K562 (cell line): ENCODE data around the gene GMDS.

ENCODE experiments used
- ATF2 ChIP-seq: sonication (generic); formaldehyde crosslinking; IDR thresholded peaks from 2 replicates; pipeline ENCODE4 v1.8.1; 2022; ENCODE audit warnings: missing genetic modification reagents
- BACH1 ChIP-seq: fragments of 200-800 bp; sonication (Bioruptor generic); IDR thresholded peaks from 2 replicates; pipeline ENCODE4 v1.6.1; 2016; ENCODE audit warnings: missing genetic modification characterization, missing compliant biosample characterization
- NONO ChIP-seq, 2 experiments: fragments of 200-400 bp in 1 of 2; fragments of 450-650 bp in 1 of 2; formaldehyde crosslinking in 1 of 2; IDR thresholded peaks; 2 replicates each; pipeline ENCODE4 v1.6.1; 2017; ENCODE audit warnings: low read depth in 2 of 2, mild to moderate bottlenecking in 2 of 2, moderate library complexity in 2 of 2, low read length in 1 of 2
- POLR2A ChIP-seq: fragments of 450-650 bp; conservative IDR thresholded peaks from 2 replicates; pipeline ENCODE4 v1.6.1; 2016
- USF2 ChIP-seq: sonication (generic); formaldehyde crosslinking; IDR thresholded peaks from 2 replicates; pipeline ENCODE4 v1.5.0; 2020; ENCODE audit warnings: missing genetic modification reagents
- ZNF174 ChIP-seq: fragments of 250-450 bp; sonication (Bioruptor Pico); IDR thresholded peaks from 2 replicates; pipeline ENCODE4 v1.4.0; 2020; ENCODE audit warnings: mild to moderate bottlenecking
- TF ChIP-seq, protein P1 (sequence below): fragments of 450-650 bp; IDR thresholded peaks from 2 replicates; pipeline ENCODE4 v1.6.1; 2016; ENCODE audit warnings: low read depth

DNA sequence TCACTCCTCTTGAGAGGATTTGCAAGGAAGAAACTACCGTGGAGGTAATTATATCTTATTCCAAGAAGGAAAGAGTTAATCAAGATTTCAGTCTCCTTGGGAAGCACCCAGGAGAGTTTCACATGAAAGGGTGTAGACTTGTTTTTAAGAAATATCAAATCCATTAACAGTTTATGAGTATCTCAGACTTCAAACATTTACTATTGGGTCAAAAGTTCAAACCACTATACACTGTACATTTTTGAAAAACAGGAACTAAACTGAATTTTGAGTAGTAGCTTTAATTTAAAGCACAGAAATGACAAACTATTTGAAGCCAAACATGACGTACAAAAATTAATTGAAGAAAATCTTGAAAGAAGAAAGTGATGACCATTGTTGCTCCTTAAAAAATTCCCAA lies 471.7 kb downstream of the GMDS start:
- TF ChIP-seq BACH1 (tag) = no peak
- no peak for TF ChIP-seq USF2 (CRISPR knock-in tag)
- no peak for TF ChIP-seq ATF2 (CRISPR knock-in tag)
- TF ChIP-seq ZNF174 (CRISPR knock-in tag) = no peak
- TF ChIP-seq NONO (IDR thresholded peaks at IDR 0.05; ENCODE audit: low read depth in 2 of 2, low read length in 1 of 2) = no peak
- TF ChIP-seq, protein P1, sequence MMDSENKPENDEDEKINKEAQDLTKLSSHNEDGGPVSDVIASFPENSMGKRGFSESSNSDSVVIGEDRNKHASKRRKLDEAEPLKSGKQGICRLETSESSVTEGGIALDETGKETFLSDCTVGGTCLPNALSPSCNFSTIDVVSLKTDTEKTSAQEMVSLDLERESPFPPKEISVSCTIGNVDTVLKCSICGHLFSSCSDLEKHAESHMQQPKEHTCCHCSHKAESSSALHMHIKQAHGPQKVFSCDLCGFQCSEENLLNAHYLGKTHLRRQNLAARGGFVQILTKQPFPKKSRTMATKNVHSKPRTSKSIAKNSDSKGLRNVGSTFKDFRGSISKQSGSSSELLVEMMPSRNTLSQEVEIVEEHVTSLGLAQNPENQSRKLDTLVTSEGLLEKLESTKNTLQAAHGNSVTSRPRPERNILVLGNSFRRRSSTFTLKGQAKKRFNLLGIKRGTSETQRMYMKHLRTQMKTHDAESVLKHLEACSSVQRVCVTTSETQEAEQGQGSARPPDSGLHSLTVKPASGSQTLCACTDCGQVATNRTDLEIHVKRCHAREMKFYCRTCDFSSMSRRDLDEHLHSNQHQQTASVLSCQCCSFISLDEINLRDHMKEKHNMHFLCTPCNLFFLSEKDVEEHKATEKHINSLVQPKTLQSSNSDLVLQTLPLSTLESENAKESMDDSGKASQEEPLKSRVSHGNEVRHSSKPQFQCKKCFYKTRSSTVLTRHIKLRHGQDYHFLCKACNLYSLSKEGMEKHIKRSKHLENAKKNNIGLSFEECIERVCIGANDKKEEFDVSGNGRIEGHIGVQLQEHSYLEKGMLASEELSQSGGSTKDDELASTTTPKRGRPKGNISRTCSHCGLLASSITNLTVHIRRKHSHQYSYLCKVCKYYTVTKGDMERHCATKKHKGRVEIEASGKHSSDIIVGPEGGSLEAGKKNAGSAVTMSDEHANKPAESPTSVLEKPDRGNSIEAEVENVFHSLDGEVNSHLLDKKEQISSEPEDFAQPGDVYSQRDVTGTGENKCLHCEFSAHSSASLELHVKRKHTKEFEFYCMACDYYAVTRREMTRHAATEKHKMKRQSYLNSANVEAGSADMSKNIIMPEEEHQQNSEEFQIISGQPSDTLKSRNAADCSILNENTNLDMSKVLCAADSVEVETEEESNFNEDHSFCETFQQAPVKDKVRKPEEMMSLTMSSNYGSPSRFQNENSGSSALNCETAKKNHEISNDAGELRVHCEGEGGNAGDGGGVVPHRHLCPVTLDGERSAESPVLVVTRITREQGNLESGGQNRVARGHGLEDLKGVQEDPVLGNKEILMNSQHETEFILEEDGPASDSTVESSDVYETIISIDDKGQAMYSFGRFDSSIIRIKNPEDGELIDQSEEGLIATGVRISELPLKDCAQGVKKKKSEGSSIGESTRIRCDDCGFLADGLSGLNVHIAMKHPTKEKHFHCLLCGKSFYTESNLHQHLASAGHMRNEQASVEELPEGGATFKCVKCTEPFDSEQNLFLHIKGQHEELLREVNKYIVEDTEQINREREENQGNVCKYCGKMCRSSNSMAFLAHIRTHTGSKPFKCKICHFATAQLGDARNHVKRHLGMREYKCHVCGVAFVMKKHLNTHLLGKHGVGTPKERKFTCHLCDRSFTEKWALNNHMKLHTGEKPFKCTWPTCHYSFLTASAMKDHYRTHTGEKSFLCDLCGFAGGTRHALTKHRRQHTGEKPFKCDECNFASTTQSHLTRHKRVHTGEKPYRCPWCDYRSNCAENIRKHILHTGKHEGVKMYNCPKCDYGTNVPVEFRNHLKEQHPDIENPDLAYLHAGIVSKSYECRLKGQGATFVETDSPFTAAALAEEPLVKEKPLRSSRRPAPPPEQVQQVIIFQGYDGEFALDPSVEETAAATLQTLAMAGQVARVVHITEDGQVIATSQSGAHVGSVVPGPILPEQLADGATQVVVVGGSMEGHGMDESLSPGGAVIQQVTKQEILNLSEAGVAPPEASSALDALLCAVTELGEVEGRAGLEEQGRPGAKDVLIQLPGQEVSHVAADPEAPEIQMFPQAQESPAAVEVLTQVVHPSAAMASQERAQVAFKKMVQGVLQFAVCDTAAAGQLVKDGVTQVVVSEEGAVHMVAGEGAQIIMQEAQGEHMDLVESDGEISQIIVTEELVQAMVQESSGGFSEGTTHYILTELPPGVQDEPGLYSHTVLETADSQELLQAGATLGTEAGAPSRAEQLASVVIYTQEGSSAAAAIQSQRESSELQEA = no peak
- no peak for TF ChIP-seq POLR2A
